Measurements from ENCODE around the gene AQP5.

DNA sequence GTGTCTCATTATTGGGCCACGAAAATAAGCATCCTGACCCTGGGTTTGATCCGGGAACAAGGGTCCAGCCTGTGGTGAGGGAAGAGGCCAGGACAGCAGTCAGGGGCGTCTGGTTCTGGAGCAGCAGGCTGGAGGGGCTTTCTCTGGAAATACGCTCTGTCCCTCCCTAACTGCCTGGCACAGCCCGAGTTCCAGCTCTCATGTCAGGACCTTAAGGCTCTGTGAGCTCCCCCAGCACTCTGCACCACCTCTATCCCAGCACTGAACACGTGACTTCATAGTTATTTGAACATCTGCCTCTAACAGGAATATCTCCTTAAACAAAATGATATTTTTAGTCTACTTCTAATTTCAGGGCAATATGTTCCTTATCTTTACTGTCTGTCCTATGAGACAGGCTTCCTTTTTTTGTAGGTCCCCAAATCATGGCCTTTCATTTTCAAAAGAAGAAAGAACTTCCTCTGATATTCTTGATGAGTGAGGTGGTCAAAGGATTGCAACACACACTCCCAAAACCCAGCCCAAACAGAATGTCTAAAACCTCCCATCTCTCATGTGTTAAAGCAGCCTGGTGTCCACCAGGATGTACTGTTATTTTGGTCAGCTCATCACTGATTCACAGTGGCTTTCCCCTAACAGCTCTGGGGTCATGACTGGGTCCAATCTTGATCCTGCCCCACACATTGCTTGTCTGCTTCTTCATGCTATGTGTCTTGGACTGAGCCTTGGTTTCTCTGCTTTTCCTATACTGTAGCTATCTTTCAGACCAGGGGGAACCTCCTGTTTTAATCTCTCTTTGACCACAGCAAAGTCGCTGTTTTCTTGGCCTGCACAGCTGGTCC, 20.8 kb downstream of the AQP5 start:
- TF ChIP-seq, protein P1, sequence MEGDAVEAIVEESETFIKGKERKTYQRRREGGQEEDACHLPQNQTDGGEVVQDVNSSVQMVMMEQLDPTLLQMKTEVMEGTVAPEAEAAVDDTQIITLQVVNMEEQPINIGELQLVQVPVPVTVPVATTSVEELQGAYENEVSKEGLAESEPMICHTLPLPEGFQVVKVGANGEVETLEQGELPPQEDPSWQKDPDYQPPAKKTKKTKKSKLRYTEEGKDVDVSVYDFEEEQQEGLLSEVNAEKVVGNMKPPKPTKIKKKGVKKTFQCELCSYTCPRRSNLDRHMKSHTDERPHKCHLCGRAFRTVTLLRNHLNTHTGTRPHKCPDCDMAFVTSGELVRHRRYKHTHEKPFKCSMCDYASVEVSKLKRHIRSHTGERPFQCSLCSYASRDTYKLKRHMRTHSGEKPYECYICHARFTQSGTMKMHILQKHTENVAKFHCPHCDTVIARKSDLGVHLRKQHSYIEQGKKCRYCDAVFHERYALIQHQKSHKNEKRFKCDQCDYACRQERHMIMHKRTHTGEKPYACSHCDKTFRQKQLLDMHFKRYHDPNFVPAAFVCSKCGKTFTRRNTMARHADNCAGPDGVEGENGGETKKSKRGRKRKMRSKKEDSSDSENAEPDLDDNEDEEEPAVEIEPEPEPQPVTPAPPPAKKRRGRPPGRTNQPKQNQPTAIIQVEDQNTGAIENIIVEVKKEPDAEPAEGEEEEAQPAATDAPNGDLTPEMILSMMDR (IDR thresholded peaks at IDR 0.05; ENCODE audit: insufficient read depth, low read length): no peak
- no peak for TF ChIP-seq POLR2AphosphoS5 (IDR thresholded peaks at IDR 0.05; ENCODE audit: low read depth)

Data from HL-60 (cell line).